HL-60/S4 treated with retinoic acid at 250 ng/mL for 4 days and 3 days (cell line): ENCODE results near the gene SPRY1.

Source experiments
- in situ Hi-C: fragments of 300-500 bp; cut with MboI; formaldehyde crosslinking; loops from 2 replicates; pipeline ENCODE4 v1.7.0; 2022; ENCODE audit warnings: low sequenced_read_pairs

The SPRY1 gene

GRCh38 chr4:123379392-123379791 is 17.2 kb upstream of the SPRY1 start:
- in situ Hi-C loops: no loop called here

- in situ Hi-C loops: loop anchor here (10.0 kb wide), 1 partner anchor 284 kb away; no protein-coding TSS in a partner anchor
These were observed 15.6 kb upstream of the SPRY1 start for GRCh38 chr4:123380728-123381716.

- in situ Hi-C loops: loop anchor here (10.0 kb wide), 1 partner anchor 283 kb away; no protein-coding TSS in a partner anchor
These were observed 14.6 kb upstream of the SPRY1 start for GRCh38 chr4:123381996-123382395.

GRCh38 chr4:123383566-123383965 is 13.0 kb upstream of the SPRY1 start:
- in situ Hi-C loops: loop anchor here (10.0 kb wide), 1 partner anchor 281 kb away; no protein-coding TSS in a partner anchor

- in situ Hi-C loops: loop anchor here (10.0 kb wide), 1 partner anchor 278 kb away; no protein-coding TSS in a partner anchor
These were observed 10.0 kb upstream of the SPRY1 start for GRCh38 chr4:123386609-123387008.

GRCh38 chr4:123390846-123391456 is 5.6 kb upstream of the SPRY1 start:
- in situ Hi-C loops: loop anchor here (10.0 kb wide), 1 partner anchor 164 kb away; no protein-coding TSS in a partner anchor

GRCh38 chr4:123393721-123394120 is 2.9 kb upstream of the SPRY1 start:
- in situ Hi-C loops: loop anchor here (10.0 kb wide), 1 partner anchor 161 kb away; no protein-coding TSS in a partner anchor

- in situ Hi-C loops: loop anchor here (10.0 kb wide), 1 partner anchor 157 kb away; no protein-coding TSS in a partner anchor
These were observed 810 bp downstream of the SPRY1 start for GRCh38 chr4:123397144-123398065.

- in situ Hi-C loops: loop anchor here (10.0 kb wide), 1 partner anchor 157 kb away; no protein-coding TSS in a partner anchor
These were observed 1.7 kb downstream of the SPRY1 start for GRCh38 chr4:123398066-123398852.

GRCh38 chr4:123398853-123399626 is 2.4 kb downstream of the SPRY1 start:
- in situ Hi-C loops: loop anchor here (10.0 kb wide), 1 partner anchor 156 kb away; no protein-coding TSS in a partner anchor

- in situ Hi-C loops: loop anchor here (10.0 kb wide), 1 partner anchor 155 kb away; no protein-coding TSS in a partner anchor
These were observed 3.2 kb downstream of the SPRY1 start for GRCh38 chr4:123399627-123400358.

GRCh38 chr4:123401271-123402120 is 4.9 kb downstream of the SPRY1 start:
- in situ Hi-C loops: no loop called here

- in situ Hi-C loops: no loop called here
These were observed 5.5 kb downstream of the SPRY1 start for GRCh38 chr4:123402121-123402465.

- in situ Hi-C loops: no loop called here
These were observed 6.5 kb downstream of the SPRY1 start for GRCh38 chr4:123403080-123403604.

GRCh38 chr4:123404533-123404932 is 7.9 kb downstream of the SPRY1 start:
- in situ Hi-C loops: no loop called here

- in situ Hi-C loops: no loop called here
These were observed 8.8 kb downstream of the SPRY1 start for GRCh38 chr4:123405267-123405865.

- in situ Hi-C loops: no loop called here
These were observed 10.3 kb downstream of the SPRY1 start for GRCh38 chr4:123406872-123407271.
